ENCODE data around the gene SAMD4B. TPM values are rescaled to one million over a fixed set of nuclear protein-coding genes. Genes with fewer than 3 reads are reported as not detected.
A peak's percentile ranks its signal among the peaks of the same experiment; 100 is the strongest.

SAMD4B gene
- total RNA-seq, 1 experiment from 2014 or later, result 37.0 TPM

- Histone ChIP-seq H3K27me3 (no peaks in the 10 kb centered on the region), H3K9me3 (no peaks in the 10 kb centered on the region), H3K36me3 (peaks cover 46% of the 10 kb centered on the region), H3K4me3 (no peak overlapping the region)
- no peak for DNase-seq
These were observed 91.4 kb downstream of the SAMD4B start for GRCh38 chr19:39433480-39434079.

- no peak for DNase-seq
- Histone ChIP-seq H3K4me3 (peak overlapping the region; percentile 96), H3K9me3 (no peaks in the 10 kb centered on the region), H3K36me3 (peaks cover 46% of the 10 kb centered on the region), H3K27me3 (no peaks in the 10 kb centered on the region)
These were observed 92.2 kb downstream of the SAMD4B start for GRCh38 chr19:39434123-39435076.

Other genes starting within 250 kb of the SAMD4B start
- gene PAK4, start 216.6 kb upstream of the SAMD4B start, total RNA-seq (2014; rRNA removed; shearing (Covaris generic); ENCODE audit: low replicate concordance), result 3.0 and 8.5 TPM in 2 replicates
- gene NCCRP1, start 145.5 kb upstream of the SAMD4B start, total RNA-seq (2014; rRNA removed; shearing (Covaris generic); ENCODE audit: low replicate concordance), result not detected in 2 replicates
- not detected in 2 replicates for gene SYCN, start 138.2 kb upstream of the SAMD4B start, total RNA-seq (2014; rRNA removed; shearing (Covaris generic); ENCODE audit: low replicate concordance)
- not detected in 2 replicates for gene IFNL3, start 97.4 kb upstream of the SAMD4B start, total RNA-seq (2014; rRNA removed; shearing (Covaris generic); ENCODE audit: low replicate concordance)
- not detected in 2 replicates for gene IFNL4, start 93.6 kb upstream of the SAMD4B start, total RNA-seq (2014; rRNA removed; shearing (Covaris generic); ENCODE audit: low replicate concordance)
- gene IFNL2, start 74.0 kb upstream of the SAMD4B start, total RNA-seq (2014; rRNA removed; shearing (Covaris generic); ENCODE audit: low replicate concordance), result not detected in 2 replicates
- not detected in 2 replicates for gene IFNL1, start 46.0 kb upstream of the SAMD4B start, total RNA-seq (2014; rRNA removed; shearing (Covaris generic); ENCODE audit: low replicate concordance)
- 0.07 and 0.23 TPM in 2 replicates for gene LRFN1, start 21.6 kb upstream of the SAMD4B start, total RNA-seq (2014; rRNA removed; shearing (Covaris generic); ENCODE audit: low replicate concordance)
- gene GMFG, start 6.4 kb upstream of the SAMD4B start, total RNA-seq (2014; rRNA removed; shearing (Covaris generic); ENCODE audit: low replicate concordance), result not detected in 2 replicates
- gene PAF1, start 48.7 kb downstream of the SAMD4B start, total RNA-seq (2014; rRNA removed; shearing (Covaris generic); ENCODE audit: low replicate concordance), result 62.0 and 62.4 TPM in 2 replicates
- 18.1 and 26.5 TPM in 2 replicates for gene MED29, start 49.0 kb downstream of the SAMD4B start, total RNA-seq (2014; rRNA removed; shearing (Covaris generic); ENCODE audit: low replicate concordance)
- gene ZFP36, start 64.4 kb downstream of the SAMD4B start, total RNA-seq (2014; rRNA removed; shearing (Covaris generic); ENCODE audit: low replicate concordance), result 0.66 and 1.4 TPM in 2 replicates
- gene PLEKHG2, start 70.2 kb downstream of the SAMD4B start, total RNA-seq (2014; rRNA removed; shearing (Covaris generic); ENCODE audit: low replicate concordance), result 3.0 and 12.4 TPM in 2 replicates
- gene RPS16, start 93.5 kb downstream of the SAMD4B start, total RNA-seq (2014; rRNA removed; shearing (Covaris generic); ENCODE audit: low replicate concordance), result 95.9 and 97.8 TPM in 2 replicates
- gene SUPT5H, start 103.2 kb downstream of the SAMD4B start, total RNA-seq (2014; rRNA removed; shearing (Covaris generic); ENCODE audit: low replicate concordance), result 55.9 and 102 TPM in 2 replicates
- gene TIMM50, start 138.4 kb downstream of the SAMD4B start, total RNA-seq (2014; rRNA removed; shearing (Covaris generic); ENCODE audit: low replicate concordance), result 166 and 218 TPM in 2 replicates
- gene DLL3, start 156.5 kb downstream of the SAMD4B start, total RNA-seq (2014; rRNA removed; shearing (Covaris generic); ENCODE audit: low replicate concordance), result 1.7 and 5.6 TPM in 2 replicates
- not detected in 2 replicates for gene SELENOV, start 172.7 kb downstream of the SAMD4B start, total RNA-seq (2014; rRNA removed; shearing (Covaris generic); ENCODE audit: low replicate concordance)
- gene EID2B, start 190.4 kb downstream of the SAMD4B start, total RNA-seq (2014; rRNA removed; shearing (Covaris generic); ENCODE audit: low replicate concordance), result 4.0 and 5.5 TPM in 2 replicates
- 15.3 and 17.5 TPM in 2 replicates for gene EID2, start 197.7 kb downstream of the SAMD4B start, total RNA-seq (2014; rRNA removed; shearing (Covaris generic); ENCODE audit: low replicate concordance)

All from MG63 (cell line).